ENCODE measurements around the gene RIIAD1. TPM values are rescaled to one million over a fixed set of nuclear protein-coding genes. Genes with fewer than 3 reads are reported as not detected.

RIIAD1 gene
- total RNA-seq, 4 donors from 2014 or later: 1.4 TPM; not detected in 3

DNA sequence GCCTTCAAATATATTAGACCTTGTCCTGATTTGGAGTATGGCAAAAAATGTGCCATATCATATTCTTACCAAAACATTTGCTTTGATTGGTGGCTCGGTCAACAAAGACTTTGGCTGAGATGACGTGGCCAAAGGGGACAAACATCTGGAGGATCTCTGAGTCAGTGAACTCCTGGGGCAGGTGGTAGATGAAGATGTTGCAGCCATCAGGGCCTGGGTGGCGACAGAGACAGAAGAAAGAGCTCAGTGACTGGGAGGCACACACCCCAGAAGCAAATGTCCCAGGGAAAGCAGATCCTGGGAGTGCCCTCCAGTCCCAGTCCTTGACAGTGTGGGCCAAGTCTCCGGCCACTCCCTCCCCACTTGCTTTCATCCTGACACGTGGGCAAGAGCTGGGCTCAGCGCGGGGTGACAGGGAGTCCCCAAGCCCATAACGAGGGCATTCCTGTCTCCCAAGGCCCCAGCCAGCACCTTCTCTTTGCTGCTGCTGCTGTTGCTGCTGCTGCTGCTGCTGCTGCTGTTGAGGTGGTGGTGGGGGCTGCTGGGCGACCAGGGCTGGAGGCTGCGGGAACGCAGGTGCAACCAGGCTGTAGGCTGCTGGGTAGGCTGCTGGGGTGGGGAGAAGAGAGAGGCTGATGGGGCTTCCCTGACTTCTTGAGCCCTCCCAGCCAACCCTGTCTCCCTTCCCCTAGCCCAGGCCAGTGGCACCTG is 15.4 kb upstream of the RIIAD1 start:
- WGBS, 2 donors (ENCODE audit: low coverage in 1 of 2): 83 to 100% methylated on average over 1 to 2 of the region's 11 CpGs
- Histone ChIP-seq H3K27ac (no peak overlapping the region), H3K9me3 (no peaks in the 10 kb centered on the region), H3K4me3 (no peak overlapping the region), H3K36me3 (peaks cover 0 to 16% of the 10 kb centered on the region in 2 donors), H3K4me1 (no peaks in the 10 kb centered on the region), H3K27me3 (no peaks in the 10 kb centered on the region)
- no peak for ATAC-seq
- no peak for TF ChIP-seq POLR2A (IDR thresholded peaks at IDR 0.05)
- TF ChIP-seq POLR2AphosphoS5 (IDR thresholded peaks at IDR 0.05): no peak
- no peak for TF ChIP-seq CTCF (IDR thresholded peaks at IDR 0.05)
- TF ChIP-seq EP300 (IDR thresholded peaks at IDR 0.05): no peak

GRCh38 chr1:151706464-151707415 is 14.6 kb upstream of the RIIAD1 start:
- peak; percentile 19 for ATAC-seq
- TF ChIP-seq POLR2AphosphoS5 (IDR thresholded peaks at IDR 0.05): no peak
- WGBS, 2 donors (ENCODE audit: low coverage in 1 of 2): 60 to 100% methylated on average over 2 to 6 of the region's 21 CpGs

GRCh38 chr1:151707541-151708065 is 13.7 kb upstream of the RIIAD1 start:
- TF ChIP-seq POLR2AphosphoS5 (IDR thresholded peaks at IDR 0.05) (no peak), CTCF (IDR thresholded peaks at IDR 0.05) (no peak), POLR2A (IDR thresholded peaks at IDR 0.05) (no peak), EP300 (IDR thresholded peaks at IDR 0.05) (no peak)
- no peak for ATAC-seq

More at GRCh38 chr1:151706464-151707415, 14.6 kb upstream of the RIIAD1 start:
- H3K27me3 ChIP-seq: no peaks in the 10 kb centered on the region
- no peaks in the 10 kb centered on the region for H3K9me3 ChIP-seq
- H3K36me3 ChIP-seq: peaks cover 0 to 8% of the 10 kb centered on the region in 2 donors
- H3K4me3 ChIP-seq: no peak overlapping the region
- H3K27ac ChIP-seq: no peak overlapping the region
- H3K4me1 ChIP-seq: no peaks in the 10 kb centered on the region

GRCh38 chr1:151708891-151709290 is 12.4 kb upstream of the RIIAD1 start:
- 58 to 92% methylated on average over 4 to 6 of the region's 15 CpGs for WGBS, 2 donors (ENCODE audit: low coverage in 1 of 2)
- Histone ChIP-seq H3K4me1 (no peaks in the 10 kb centered on the region), H3K4me3 (no peak overlapping the region), H3K27ac (no peak overlapping the region), H3K27me3 (no peaks in the 10 kb centered on the region), H3K9me3 (no peaks in the 10 kb centered on the region), H3K36me3 (no peaks in the 10 kb centered on the region)
- TF ChIP-seq EP300 (IDR thresholded peaks at IDR 0.05) (no peak), POLR2AphosphoS5 (IDR thresholded peaks at IDR 0.05) (no peak), CTCF (IDR thresholded peaks at IDR 0.05) (no peak), POLR2A (IDR thresholded peaks at IDR 0.05) (no peak)
- no peak for ATAC-seq

More at GRCh38 chr1:151707541-151708065, 13.7 kb upstream of the RIIAD1 start:
- Histone ChIP-seq H3K27ac (no peak overlapping the region), H3K4me3 (no peak overlapping the region), H3K9me3 (no peaks in the 10 kb centered on the region), H3K4me1 (no peaks in the 10 kb centered on the region), H3K27me3 (no peaks in the 10 kb centered on the region), H3K36me3 (no peaks in the 10 kb centered on the region)
- 81% methylated on average over 6 of the region's 15 CpGs; no CpG with 5 or more reads in 1 of the 2 donors for WGBS, 2 donors (ENCODE audit: low coverage in 1 of 2)

DNA sequence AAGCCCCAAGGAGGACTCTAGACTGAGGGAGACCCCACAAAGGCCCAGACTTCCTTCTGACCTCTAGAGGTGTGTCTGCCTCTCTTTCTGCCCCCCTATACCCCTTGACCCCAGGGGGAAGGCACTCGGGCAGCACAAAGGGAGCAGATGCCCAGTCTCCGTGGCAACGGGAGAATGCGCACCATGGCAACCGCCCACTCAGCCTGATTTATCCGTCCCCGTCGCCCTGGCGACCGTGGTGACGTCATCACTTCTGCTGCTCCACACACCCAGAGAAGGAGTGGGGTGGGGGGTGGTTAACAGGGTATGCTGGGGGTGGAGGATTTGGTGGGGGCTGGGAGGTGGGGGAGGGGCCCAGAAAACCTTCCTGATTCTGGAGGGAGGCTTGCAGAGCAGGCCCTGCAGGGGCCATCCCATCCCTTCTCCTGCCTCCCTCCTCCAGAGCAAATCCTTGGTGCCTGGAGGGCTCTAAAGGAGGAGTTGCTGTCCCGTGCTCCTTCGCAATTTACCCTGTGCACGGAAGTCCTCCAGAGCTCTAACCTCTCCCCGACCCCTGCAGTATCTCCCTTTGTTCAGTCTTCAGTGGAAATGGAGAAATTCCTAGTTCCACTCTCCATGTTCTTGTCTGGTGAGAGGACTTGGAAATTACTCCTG is 11.0 kb upstream of the RIIAD1 start:
- TF ChIP-seq POLR2A (IDR thresholded peaks at IDR 0.05) (no peak), EP300 (IDR thresholded peaks at IDR 0.05) (no peak), POLR2AphosphoS5 (IDR thresholded peaks at IDR 0.05) (no peak), CTCF (IDR thresholded peaks at IDR 0.05) (no peak)
- ATAC-seq: no peak
- no peak overlapping the region for H3K27ac ChIP-seq
- 27 to 54% methylated on average over 2 to 4 of the region's 15 CpGs for WGBS, 2 donors (ENCODE audit: low coverage in 1 of 2)
- H3K4me1 ChIP-seq: no peaks in the 10 kb centered on the region
- H3K27me3 ChIP-seq: no peaks in the 10 kb centered on the region
- no peaks in the 10 kb centered on the region for H3K9me3 ChIP-seq
- no peaks in the 10 kb centered on the region for H3K36me3 ChIP-seq
- no peak overlapping the region for H3K4me3 ChIP-seq

All from gastroesophageal sphincter (tissue), 4 donors.